Measurements from ENCODE around the gene PTPRN2.

PTPRN2 gene

DNA sequence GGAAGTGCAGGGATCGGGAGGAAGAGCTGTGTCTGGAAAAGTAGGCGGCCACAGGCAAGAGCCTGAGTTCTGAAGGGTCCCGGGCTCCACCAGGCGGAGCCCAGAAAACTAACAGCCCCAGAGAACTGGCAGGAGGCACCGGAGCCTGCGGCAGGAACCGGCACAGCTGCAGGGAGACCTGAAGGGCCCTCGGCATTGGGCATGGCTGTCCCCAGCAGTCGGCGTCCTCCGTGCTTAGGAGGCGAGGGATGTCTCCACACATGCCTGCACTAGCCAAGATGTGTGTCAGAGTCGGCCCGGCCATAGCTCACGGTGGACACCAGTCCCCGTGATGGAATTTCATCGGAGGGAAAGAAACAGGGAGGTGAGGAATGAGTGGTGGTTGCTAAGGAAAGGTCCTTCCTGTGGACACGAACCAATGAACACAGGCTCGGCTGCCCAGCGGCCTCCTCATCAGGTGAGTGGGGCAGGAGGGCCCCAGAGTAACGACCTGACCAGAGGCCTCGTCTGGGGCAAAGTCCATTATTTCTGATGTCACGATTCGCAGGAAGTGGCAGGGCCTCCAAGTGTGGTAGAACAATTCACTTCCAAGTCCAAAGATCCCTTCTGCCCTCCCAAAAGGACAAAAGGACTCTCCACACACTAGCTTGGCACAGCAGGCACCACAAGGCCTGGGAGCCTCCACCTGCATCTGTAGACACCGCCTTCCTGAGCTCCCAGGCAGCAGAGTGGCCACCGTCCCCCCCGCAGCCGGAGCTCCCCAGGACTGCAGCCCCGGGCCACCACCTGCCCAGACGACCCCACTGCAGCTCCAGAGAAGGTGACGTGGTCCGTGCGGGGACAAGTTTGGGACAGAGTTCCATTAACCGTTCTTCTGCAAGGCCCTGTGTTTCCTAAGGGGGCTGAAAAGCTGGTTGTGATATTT, 444.2 kb downstream of the PTPRN2 start:
- Histone ChIP-seq H3K9ac (ENCODE audit: low read length in 5 of 5) (no peak overlapping the region), H3K9me3 (ENCODE audit: control insufficient read depth in 5 of 5, low read length in 5 of 5) (peaks cover 3 to 26% (median 5%) of the 10 kb centered on the region in 5 donors), H3K36me3 (ENCODE audit: control insufficient read depth in 5 of 5, insufficient read depth in 5 of 5, low read length in 5 of 5) (no peaks in the 10 kb centered on the region), H3K27me3 (ENCODE audit: control insufficient read depth in 5 of 5, insufficient read depth in 4 of 5, low read length in 5 of 5) (peaks cover 0 to 3% (median 0%) of the 10 kb centered on the region in 5 donors), H3K27ac (ENCODE audit: low read depth, low read length) (no peak overlapping the region), H3K4me3 (ENCODE audit: low read depth in 1 of 5, low read length in 5 of 5) (no peak overlapping the region), H3K4me1 (ENCODE audit: control insufficient read depth in 5 of 5, insufficient read depth in 5 of 5, low read length in 5 of 5) (peaks cover 0 to 6% (median 0%) of the 10 kb centered on the region in 5 donors)

DNA sequence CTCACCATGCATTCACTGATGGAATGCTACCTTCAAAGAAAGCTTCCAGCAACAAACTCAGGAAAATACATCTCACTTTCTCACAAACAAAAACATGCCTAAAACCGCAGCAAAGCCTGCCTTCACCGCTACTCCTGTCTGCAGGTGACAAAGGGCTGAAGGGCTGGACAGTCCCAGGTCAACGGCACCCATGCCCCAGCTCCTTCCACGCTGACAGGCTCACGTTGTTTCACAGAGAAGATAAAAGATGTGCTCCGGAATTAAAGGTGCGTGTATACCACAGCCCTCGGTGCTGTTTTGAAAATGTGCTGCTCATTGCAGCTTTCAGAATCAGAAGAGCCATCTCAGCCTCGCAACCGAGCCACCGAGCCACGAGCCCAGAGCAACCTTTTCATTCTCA, 445.0 kb downstream of the PTPRN2 start:
- peaks cover 0 to 3% (median 0%) of the 10 kb centered on the region in 5 donors for H3K27me3 ChIP-seq (ENCODE audit: control insufficient read depth in 5 of 5, insufficient read depth in 4 of 5, low read length in 5 of 5)
- H3K4me3 ChIP-seq (ENCODE audit: low read depth in 1 of 5, low read length in 5 of 5), result no peak overlapping the region
- H3K9ac ChIP-seq (ENCODE audit: low read length in 5 of 5), result no peak overlapping the region
- peaks cover 0 to 6% (median 0%) of the 10 kb centered on the region in 5 donors for H3K4me1 ChIP-seq (ENCODE audit: control insufficient read depth in 5 of 5, insufficient read depth in 5 of 5, low read length in 5 of 5)
- peaks cover 3 to 26% (median 5%) of the 10 kb centered on the region in 5 donors for H3K9me3 ChIP-seq (ENCODE audit: control insufficient read depth in 5 of 5, low read length in 5 of 5)
- H3K36me3 ChIP-seq (ENCODE audit: control insufficient read depth in 5 of 5, insufficient read depth in 5 of 5, low read length in 5 of 5), result no peaks in the 10 kb centered on the region
- no peak overlapping the region for H3K27ac ChIP-seq (ENCODE audit: low read depth, low read length)

DNA sequence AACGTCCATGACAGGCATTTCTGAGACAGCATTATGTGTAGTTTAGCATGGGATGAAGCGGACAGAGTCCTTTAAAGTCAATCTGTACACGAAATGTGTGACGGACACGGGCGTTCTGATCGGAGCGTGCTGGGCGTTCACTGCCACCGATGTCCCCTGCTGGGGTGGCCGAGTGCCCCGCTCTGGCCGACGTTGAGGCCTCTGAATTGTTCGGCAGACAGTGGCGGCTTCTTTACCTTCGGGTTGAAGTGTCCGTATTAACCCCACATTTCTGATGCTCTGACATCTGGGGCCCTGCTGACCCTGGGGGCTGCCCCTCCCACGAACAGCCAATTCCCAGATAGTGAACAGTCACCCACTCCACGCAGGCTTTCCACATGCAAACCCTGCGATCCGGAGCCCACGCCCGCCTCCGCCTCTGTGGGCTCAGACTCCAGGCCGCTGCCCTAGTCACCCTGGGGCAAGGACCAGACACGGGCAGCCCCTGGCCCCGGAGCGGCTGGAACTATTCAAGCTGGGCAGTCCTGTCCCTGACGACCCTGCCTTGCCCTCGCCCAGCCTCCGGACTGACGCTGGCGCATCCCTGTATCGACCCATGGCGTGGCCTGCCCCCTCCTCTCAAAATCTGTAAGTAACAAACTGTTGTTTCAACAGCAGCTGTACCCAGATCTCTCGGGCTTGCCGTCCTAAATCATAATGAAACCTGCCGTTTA, 445.7 kb downstream of the PTPRN2 start:
- Histone ChIP-seq H3K27ac (ENCODE audit: low read depth, low read length) (no peak overlapping the region), H3K36me3 (ENCODE audit: control insufficient read depth in 5 of 5, insufficient read depth in 5 of 5, low read length in 5 of 5) (no peaks in the 10 kb centered on the region), H3K9ac (ENCODE audit: low read length in 5 of 5) (no peak overlapping the region), H3K9me3 (ENCODE audit: control insufficient read depth in 5 of 5, low read length in 5 of 5) (peaks cover 3 to 26% (median 5%) of the 10 kb centered on the region in 5 donors), H3K27me3 (ENCODE audit: control insufficient read depth in 5 of 5, insufficient read depth in 4 of 5, low read length in 5 of 5) (peaks cover 0 to 3% (median 0%) of the 10 kb centered on the region in 5 donors), H3K4me3 (ENCODE audit: low read depth in 1 of 5, low read length in 5 of 5) (no peak overlapping the region), H3K4me1 (ENCODE audit: control insufficient read depth in 5 of 5, insufficient read depth in 5 of 5, low read length in 5 of 5) (peaks cover 0 to 6% (median 0%) of the 10 kb centered on the region in 5 donors)

DNA sequence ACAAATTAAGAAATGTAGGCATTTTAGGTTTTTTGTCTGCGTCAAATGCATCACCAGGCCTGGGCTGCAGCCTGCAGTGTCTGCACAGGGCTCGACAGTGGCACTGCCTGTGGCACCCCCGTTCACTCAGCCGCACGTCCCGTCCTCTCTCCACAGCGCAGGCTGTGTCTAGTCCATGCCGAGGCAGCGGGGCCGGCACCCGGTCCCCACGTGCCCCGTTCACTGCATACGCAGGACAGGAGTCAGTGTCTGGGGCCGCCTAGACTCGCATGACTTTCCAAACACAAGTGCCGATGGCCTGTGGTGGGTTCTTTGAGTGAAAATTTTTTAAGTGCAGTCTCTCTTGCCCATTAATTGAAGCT, 446.4 kb downstream of the PTPRN2 start:
- H3K9me3 ChIP-seq (ENCODE audit: control insufficient read depth in 5 of 5, low read length in 5 of 5), result peaks cover 3 to 26% (median 5%) of the 10 kb centered on the region in 5 donors
- peaks cover 0 to 6% (median 0%) of the 10 kb centered on the region in 5 donors for H3K4me1 ChIP-seq (ENCODE audit: control insufficient read depth in 5 of 5, insufficient read depth in 5 of 5, low read length in 5 of 5)
- H3K36me3 ChIP-seq (ENCODE audit: control insufficient read depth in 5 of 5, insufficient read depth in 5 of 5, low read length in 5 of 5), result no peaks in the 10 kb centered on the region
- no peak overlapping the region for H3K27ac ChIP-seq (ENCODE audit: low read depth, low read length)
- H3K9ac ChIP-seq (ENCODE audit: low read length in 5 of 5), result no peak overlapping the region
- H3K4me3 ChIP-seq (ENCODE audit: low read depth in 1 of 5, low read length in 5 of 5), result no peak overlapping the region
- peaks cover 0 to 3% (median 0%) of the 10 kb centered on the region in 5 donors for H3K27me3 ChIP-seq (ENCODE audit: control insufficient read depth in 5 of 5, insufficient read depth in 4 of 5, low read length in 5 of 5)

DNA sequence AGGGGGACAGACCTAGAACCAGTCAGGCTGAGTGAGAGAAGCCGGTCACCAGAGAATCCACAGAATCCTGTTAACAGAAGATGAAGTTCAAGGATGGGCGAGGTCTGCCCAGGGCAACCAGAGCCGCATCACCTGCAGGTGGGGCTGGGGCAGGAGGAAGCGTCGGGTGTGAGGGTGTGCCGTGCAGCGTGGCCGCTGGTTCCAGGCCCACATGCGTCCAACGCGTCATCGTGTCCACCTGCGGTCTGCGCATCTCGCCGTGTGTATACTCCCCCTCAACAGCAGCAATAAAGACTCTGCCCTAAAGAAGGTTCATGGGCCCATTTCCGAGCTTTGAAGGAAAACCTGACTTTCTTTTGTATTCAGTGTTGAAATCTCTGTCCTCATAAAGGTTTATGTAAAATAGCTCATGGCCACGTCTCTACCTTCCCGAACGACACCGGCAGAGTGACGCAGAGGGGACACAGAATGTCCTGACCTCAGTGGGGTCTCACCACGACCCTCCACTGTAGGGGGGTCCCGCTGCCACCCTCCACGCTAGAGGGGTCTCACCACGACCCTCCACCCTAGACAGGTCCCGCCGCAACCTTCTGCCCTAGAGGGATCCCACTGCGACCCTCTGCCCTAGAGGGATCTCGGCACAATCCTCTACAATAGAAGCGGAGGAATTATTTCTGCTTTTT, 446.9 kb downstream of the PTPRN2 start:
- peaks cover 3 to 23% (median 5%) of the 10 kb centered on the region in 5 donors for H3K9me3 ChIP-seq (ENCODE audit: control insufficient read depth in 5 of 5, low read length in 5 of 5)
- no peak overlapping the region for H3K27ac ChIP-seq (ENCODE audit: low read depth, low read length)
- peaks cover 0 to 3% (median 0%) of the 10 kb centered on the region in 5 donors for H3K27me3 ChIP-seq (ENCODE audit: control insufficient read depth in 5 of 5, insufficient read depth in 4 of 5, low read length in 5 of 5)
- no peak overlapping the region for H3K9ac ChIP-seq (ENCODE audit: low read length in 5 of 5)
- H3K4me1 ChIP-seq (ENCODE audit: control insufficient read depth in 5 of 5, insufficient read depth in 5 of 5, low read length in 5 of 5), result peaks cover 0 to 6% (median 0%) of the 10 kb centered on the region in 5 donors
- no peak overlapping the region for H3K4me3 ChIP-seq (ENCODE audit: low read depth in 1 of 5, low read length in 5 of 5)
- no peaks in the 10 kb centered on the region for H3K36me3 ChIP-seq (ENCODE audit: control insufficient read depth in 5 of 5, insufficient read depth in 5 of 5, low read length in 5 of 5)

DNA sequence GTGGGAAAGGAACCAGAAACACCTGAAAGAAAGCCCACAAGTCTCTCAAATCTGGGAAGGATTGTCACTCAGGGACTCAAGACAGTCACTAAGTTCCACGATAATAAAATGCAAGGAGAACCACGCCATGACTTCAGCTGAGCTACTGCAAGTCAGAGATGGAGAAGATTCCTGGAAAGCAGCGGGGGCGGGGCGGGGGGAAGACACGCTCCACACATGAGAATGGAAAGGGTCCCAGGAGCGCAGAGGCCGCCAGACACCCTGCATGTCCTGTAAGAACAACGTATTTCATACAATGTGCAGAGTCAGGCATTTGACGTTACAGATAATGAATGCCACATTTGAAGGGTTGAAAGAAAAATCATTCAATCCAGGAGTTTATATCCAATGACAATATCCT, 448.1 kb downstream of the PTPRN2 start:
- Histone ChIP-seq H3K36me3 (ENCODE audit: control insufficient read depth in 5 of 5, insufficient read depth in 5 of 5, low read length in 5 of 5) (no peaks in the 10 kb centered on the region), H3K27ac (ENCODE audit: low read depth, low read length) (no peak overlapping the region), H3K4me1 (ENCODE audit: control insufficient read depth in 5 of 5, insufficient read depth in 5 of 5, low read length in 5 of 5) (no peaks in the 10 kb centered on the region), H3K4me3 (ENCODE audit: low read depth in 1 of 5, low read length in 5 of 5) (no peak overlapping the region), H3K27me3 (ENCODE audit: control insufficient read depth in 5 of 5, insufficient read depth in 4 of 5, low read length in 5 of 5) (no peaks in the 10 kb centered on the region), H3K9ac (ENCODE audit: low read length in 5 of 5) (no peak overlapping the region), H3K9me3 (ENCODE audit: control insufficient read depth in 5 of 5, low read length in 5 of 5) (peaks cover 0 to 11% (median 3%) of the 10 kb centered on the region in 5 donors)

DNA sequence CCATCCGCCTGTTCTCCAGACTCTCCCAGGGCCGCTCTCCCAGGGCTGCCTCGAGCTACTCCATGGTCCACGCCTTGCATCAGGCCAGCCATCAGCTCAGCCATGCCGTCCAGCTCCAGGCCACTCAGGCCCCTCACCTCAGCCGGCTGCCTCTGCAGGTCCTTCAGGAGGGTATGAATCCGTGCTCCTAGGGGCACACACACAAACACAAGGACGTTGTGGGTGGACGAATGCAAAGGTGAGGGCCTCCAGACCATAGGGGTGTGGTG, 449.4 kb downstream of the PTPRN2 start:
- H3K4me1 ChIP-seq (ENCODE audit: control insufficient read depth in 5 of 5, insufficient read depth in 5 of 5, low read length in 5 of 5), result no peaks in the 10 kb centered on the region
- H3K36me3 ChIP-seq (ENCODE audit: control insufficient read depth in 5 of 5, insufficient read depth in 5 of 5, low read length in 5 of 5), result no peaks in the 10 kb centered on the region
- H3K9me3 ChIP-seq (ENCODE audit: control insufficient read depth in 5 of 5, low read length in 5 of 5), result peaks cover 0 to 4% (median 1%) of the 10 kb centered on the region in 5 donors
- H3K4me3 ChIP-seq (ENCODE audit: low read depth in 1 of 5, low read length in 5 of 5), result no peak overlapping the region
- no peaks in the 10 kb centered on the region for H3K27me3 ChIP-seq (ENCODE audit: control insufficient read depth in 5 of 5, insufficient read depth in 4 of 5, low read length in 5 of 5)
- H3K9ac ChIP-seq (ENCODE audit: low read length in 5 of 5), result no peak overlapping the region
- no peak overlapping the region for H3K27ac ChIP-seq (ENCODE audit: low read depth, low read length)

DNA sequence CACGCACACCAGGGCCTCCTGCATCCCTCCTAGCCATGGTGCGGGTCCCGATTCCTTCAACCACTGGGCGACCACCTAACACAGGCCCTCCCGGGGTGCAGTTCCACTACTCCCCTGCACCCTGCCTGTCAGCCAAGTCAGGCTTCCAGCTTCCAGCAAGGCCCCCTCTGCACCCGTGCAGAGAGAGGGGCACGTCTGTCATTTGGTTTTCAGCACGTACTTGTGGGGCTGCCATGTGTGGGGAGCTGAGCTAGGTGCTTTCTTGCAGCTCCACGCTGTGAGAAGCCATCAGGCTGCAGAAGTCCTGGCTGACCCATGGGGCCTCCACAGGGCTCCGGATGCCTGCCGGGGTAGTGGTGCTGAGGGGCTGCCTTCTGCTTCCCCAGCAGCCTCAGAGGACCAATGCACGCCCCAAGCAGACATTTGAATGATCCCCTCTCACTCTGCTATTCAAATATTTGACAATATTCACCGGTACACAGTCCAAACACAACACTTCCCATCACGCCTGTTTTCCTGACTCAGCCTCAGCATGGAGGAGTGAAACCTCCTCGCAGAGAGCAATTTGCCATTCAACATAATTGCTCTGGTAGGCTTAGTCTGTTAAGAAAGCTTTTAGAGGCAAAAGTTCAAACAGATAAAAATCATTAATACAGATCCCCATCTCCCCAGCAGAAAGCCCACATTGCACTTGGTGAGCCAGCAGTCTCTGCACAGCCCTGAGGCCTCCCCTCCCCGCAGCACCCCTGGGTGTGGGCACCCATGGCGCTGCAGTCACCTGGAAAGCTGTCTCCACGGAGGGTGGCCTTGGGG, 449.9 kb downstream of the PTPRN2 start:
- no peak overlapping the region for H3K9ac ChIP-seq (ENCODE audit: low read length in 5 of 5)
- no peaks in the 10 kb centered on the region for H3K27me3 ChIP-seq (ENCODE audit: control insufficient read depth in 5 of 5, insufficient read depth in 4 of 5, low read length in 5 of 5)
- no peak overlapping the region for H3K27ac ChIP-seq (ENCODE audit: low read depth, low read length)
- H3K9me3 ChIP-seq (ENCODE audit: control insufficient read depth in 5 of 5, low read length in 5 of 5), result peaks cover 0 to 5% (median 0%) of the 10 kb centered on the region in 5 donors
- no peaks in the 10 kb centered on the region for H3K36me3 ChIP-seq (ENCODE audit: control insufficient read depth in 5 of 5, insufficient read depth in 5 of 5, low read length in 5 of 5)
- no peaks in the 10 kb centered on the region for H3K4me1 ChIP-seq (ENCODE audit: control insufficient read depth in 5 of 5, insufficient read depth in 5 of 5, low read length in 5 of 5)
- no peak overlapping the region for H3K4me3 ChIP-seq (ENCODE audit: low read depth in 1 of 5, low read length in 5 of 5)

DNA sequence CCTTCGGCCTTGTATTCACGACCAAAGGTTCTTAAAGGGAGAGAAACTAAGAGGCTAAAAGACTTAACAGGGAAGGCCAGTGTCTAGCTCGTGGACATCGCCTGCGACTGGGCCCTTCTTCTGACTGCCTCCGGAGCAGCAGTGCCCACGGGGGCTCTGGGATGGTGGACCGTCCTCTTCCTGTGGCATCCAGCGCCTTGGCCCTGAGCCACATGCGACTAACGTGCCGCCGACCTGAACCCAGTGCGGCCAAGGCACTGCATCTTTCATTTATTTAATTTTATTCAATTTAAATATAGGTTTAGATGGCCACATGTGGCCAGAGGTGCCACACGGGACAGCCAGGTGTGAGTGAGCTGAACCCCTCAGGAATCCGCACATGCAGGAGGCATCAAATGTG, 451.7 kb downstream of the PTPRN2 start:
- Histone ChIP-seq H3K9me3 (ENCODE audit: control insufficient read depth in 5 of 5, low read length in 5 of 5) (peaks cover 0 to 12% (median 0%) of the 10 kb centered on the region in 5 donors), H3K9ac (ENCODE audit: low read length in 5 of 5) (no peak overlapping the region), H3K4me1 (ENCODE audit: control insufficient read depth in 5 of 5, insufficient read depth in 5 of 5, low read length in 5 of 5) (no peaks in the 10 kb centered on the region), H3K27me3 (ENCODE audit: control insufficient read depth in 5 of 5, insufficient read depth in 4 of 5, low read length in 5 of 5) (no peaks in the 10 kb centered on the region), H3K4me3 (ENCODE audit: low read depth in 1 of 5, low read length in 5 of 5) (no peak overlapping the region), H3K27ac (ENCODE audit: low read depth, low read length) (no peak overlapping the region), H3K36me3 (ENCODE audit: control insufficient read depth in 5 of 5, insufficient read depth in 5 of 5, low read length in 5 of 5) (no peaks in the 10 kb centered on the region)
